ENCODE data around the gene HIVEP1.

The HIVEP1 gene

DNA sequence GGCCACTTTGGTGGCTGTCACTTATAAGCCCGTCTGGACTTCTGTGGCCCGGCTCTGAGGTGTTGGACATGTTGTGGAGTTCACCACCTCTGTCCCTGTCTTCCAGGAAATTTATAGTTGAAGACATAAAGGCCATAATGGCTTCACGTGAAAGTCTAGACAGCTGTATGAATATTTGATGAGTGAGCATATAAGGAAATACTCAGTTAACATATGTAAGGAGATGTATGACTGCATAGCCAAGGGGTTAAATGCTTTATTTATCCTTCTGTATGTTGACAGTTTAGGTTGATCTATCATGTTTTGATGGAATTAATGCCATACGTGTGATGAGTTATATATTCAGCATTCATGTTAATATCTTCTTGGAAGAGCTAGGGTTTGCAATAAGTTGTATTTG is 16.1 kb downstream of the HIVEP1 start:
- ATAC-seq = no peak
- TF ChIP-seq, protein P1, sequence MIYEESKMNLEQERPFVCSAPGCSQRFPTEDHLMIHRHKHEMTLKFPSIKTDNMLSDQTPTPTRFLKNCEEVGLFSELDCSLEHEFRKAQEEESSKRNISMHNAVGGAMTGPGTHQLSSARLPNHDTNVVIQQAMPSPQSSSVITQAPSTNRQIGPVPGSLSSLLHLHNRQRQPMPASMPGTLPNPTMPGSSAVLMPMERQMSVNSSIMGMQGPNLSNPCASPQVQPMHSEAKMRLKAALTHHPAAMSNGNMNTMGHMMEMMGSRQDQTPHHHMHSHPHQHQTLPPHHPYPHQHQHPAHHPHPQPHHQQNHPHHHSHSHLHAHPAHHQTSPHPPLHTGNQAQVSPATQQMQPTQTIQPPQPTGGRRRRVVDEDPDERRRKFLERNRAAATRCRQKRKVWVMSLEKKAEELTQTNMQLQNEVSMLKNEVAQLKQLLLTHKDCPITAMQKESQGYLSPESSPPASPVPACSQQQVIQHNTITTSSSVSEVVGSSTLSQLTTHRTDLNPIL (CRISPR knock-in tag; IDR thresholded peaks at IDR 0.05; ENCODE audit: low read depth) = no peak
- TF ChIP-seq, protein P2, sequence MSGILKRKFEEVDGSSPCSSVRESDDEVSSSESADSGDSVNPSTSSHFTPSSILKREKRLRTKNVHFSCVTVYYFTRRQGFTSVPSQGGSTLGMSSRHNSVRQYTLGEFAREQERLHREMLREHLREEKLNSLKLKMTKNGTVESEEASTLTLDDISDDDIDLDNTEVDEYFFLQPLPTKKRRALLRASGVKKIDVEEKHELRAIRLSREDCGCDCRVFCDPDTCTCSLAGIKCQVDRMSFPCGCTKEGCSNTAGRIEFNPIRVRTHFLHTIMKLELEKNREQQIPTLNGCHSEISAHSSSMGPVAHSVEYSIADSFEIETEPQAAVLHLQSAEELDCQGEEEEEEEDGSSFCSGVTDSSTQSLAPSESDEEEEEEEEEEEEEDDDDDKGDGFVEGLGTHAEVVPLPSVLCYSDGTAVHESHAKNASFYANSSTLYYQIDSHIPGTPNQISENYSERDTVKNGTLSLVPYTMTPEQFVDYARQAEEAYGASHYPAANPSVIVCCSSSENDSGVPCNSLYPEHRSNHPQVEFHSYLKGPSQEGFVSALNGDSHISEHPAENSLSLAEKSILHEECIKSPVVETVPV (CRISPR knock-in tag; IDR thresholded peaks at IDR 0.05) = no peak
- TF ChIP-seq ZNF8 (CRISPR knock-in tag; IDR thresholded peaks at IDR 0.05) = no peak

DNA sequence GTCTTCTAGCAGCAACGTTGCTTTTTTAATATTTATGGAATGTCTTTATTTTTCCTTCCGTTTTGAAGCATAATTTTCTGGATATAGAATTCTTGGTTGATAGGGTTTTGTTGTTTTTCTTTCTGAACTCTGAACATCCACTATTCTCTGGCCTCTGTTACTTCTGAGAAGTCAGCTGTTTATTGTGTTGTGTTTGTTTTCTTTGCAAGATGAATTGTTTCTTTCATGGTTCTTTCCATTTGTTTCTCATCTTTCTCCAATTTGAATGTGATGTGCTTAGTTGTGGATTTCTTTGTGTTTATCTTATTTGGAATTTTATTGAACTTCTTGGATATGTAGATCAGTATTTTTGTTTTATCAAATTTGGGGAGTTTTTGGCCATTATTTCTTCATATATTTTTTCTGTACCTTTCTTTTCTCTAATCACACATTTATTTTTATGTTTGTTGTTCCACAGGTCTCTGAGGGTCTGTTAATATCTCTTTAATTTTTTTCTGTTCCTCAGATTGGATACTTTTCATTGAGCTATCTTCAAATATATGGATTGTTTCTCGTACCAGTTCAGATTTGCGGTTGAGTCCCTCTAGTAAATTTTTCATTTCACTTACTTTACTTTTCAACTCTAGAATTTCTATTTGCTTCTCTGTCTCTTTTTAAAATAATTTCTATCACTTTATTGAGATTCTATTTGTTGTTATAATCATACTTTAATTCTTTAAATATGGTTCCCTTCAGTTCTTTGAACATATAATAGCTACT is 18.0 kb downstream of the HIVEP1 start:
- no peak for TF ChIP-seq ZFP3 (CRISPR knock-in tag; IDR thresholded peaks at IDR 0.05)
- no peak for TF ChIP-seq ZFP30 (CRISPR knock-in tag; IDR thresholded peaks at IDR 0.05)
- no peak for TF ChIP-seq GLIS3 (CRISPR knock-in tag; IDR thresholded peaks at IDR 0.05)
- TF ChIP-seq TCF4 (CRISPR knock-in tag; IDR thresholded peaks at IDR 0.05; ENCODE audit: borderline replicate concordance) = no peak
- TF ChIP-seq ESRRG (CRISPR knock-in tag; IDR thresholded peaks at IDR 0.05) = no peak
- TF ChIP-seq PPARA (CRISPR knock-in tag; IDR thresholded peaks at IDR 0.05; ENCODE audit: borderline replicate concordance) = no peak
- no peak for TF ChIP-seq ISL1 (CRISPR knock-in tag; IDR thresholded peaks at IDR 0.05)
- no peak for TF ChIP-seq ARNTL (CRISPR knock-in tag; IDR thresholded peaks at IDR 0.05; ENCODE audit: borderline replicate concordance, low read depth)
- TF ChIP-seq OSR1 (CRISPR knock-in tag; IDR thresholded peaks at IDR 0.05) = no peak
- no peak for TF ChIP-seq BACH2 (CRISPR knock-in tag; IDR thresholded peaks at IDR 0.05; ENCODE audit: borderline replicate concordance)
- TF ChIP-seq RARB (CRISPR knock-in tag; IDR thresholded peaks at IDR 0.05) = no peak
- TF ChIP-seq ZNF8 (CRISPR knock-in tag; IDR thresholded peaks at IDR 0.05) = no peak
- TF ChIP-seq, protein P3, sequence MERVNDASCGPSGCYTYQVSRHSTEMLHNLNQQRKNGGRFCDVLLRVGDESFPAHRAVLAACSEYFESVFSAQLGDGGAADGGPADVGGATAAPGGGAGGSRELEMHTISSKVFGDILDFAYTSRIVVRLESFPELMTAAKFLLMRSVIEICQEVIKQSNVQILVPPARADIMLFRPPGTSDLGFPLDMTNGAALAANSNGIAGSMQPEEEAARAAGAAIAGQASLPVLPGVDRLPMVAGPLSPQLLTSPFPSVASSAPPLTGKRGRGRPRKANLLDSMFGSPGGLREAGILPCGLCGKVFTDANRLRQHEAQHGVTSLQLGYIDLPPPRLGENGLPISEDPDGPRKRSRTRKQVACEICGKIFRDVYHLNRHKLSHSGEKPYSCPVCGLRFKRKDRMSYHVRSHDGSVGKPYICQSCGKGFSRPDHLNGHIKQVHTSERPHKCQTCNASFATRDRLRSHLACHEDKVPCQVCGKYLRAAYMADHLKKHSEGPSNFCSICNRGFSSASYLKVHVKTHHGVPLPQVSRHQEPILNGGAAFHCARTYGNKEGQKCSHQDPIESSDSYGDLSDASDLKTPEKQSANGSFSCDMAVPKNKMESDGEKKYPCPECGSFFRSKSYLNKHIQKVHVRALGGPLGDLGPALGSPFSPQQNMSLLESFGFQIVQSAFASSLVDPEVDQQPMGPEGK (CRISPR knock-in tag; IDR thresholded peaks at IDR 0.05; ENCODE audit: borderline replicate concordance) = no peak
- no peak for TF ChIP-seq ZNF565 (CRISPR knock-in tag; conservative IDR thresholded peaks at IDR 0.05; ENCODE audit: low read depth)
- no peak for TF ChIP-seq TOX (CRISPR knock-in tag; IDR thresholded peaks at IDR 0.05; ENCODE audit: borderline replicate concordance)
- TF ChIP-seq CSDC2 (CRISPR knock-in tag; IDR thresholded peaks at IDR 0.05) = no peak
- TF ChIP-seq, protein P4, sequence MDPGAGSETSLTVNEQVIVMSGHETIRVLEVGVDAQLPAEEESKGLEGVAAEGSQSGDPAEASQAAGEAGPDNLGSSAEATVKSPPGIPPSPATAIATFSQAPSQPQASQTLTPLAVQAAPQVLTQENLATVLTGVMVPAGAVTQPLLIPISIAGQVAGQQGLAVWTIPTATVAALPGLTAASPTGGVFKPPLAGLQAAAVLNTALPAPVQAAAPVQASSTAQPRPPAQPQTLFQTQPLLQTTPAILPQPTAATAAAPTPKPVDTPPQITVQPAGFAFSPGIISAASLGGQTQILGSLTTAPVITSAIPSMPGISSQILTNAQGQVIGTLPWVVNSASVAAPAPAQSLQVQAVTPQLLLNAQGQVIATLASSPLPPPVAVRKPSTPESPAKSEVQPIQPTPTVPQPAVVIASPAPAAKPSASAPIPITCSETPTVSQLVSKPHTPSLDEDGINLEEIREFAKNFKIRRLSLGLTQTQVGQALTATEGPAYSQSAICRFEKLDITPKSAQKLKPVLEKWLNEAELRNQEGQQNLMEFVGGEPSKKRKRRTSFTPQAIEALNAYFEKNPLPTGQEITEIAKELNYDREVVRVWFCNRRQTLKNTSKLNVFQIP (CRISPR knock-in tag; IDR thresholded peaks at IDR 0.05; ENCODE audit: borderline replicate concordance, low read depth) = no peak
- TF ChIP-seq, protein P1 (CRISPR knock-in tag; IDR thresholded peaks at IDR 0.05; ENCODE audit: low read depth) = no peak
- no peak for ATAC-seq

DNA sequence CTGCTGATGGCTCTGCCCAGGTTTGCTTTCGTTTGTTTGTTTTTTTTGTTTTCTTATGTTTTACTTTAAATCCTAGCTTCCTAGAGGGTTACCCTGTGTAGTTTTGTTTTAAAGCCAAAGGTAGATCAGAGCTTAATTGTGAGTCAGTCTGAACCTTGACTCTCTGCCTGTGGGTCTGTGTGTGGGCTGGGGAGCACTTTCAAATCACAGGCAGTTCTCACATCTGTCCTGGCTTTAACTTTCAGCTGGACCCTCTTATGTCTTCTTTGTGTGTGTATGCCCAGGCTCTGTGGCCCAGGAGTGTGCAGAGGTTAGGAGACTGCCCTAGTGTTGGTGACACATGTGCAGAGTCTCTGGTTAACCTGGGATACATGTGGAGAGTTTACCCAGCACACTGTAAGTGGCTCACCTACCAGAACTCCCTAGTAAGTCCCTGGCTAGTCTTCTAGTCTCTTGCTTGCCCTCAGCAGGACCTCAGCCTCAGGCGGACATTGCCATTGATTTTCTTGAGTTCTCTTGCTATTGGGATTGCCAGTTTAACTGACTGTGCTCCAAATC is 19.0 kb downstream of the HIVEP1 start:
- TF ChIP-seq TOX (CRISPR knock-in tag; IDR thresholded peaks at IDR 0.05; ENCODE audit: borderline replicate concordance) = no peak
- TF ChIP-seq, protein P3 (CRISPR knock-in tag; IDR thresholded peaks at IDR 0.05; ENCODE audit: borderline replicate concordance) = no peak
- no peak for TF ChIP-seq ZNF8 (CRISPR knock-in tag; IDR thresholded peaks at IDR 0.05)
- TF ChIP-seq, protein P4 (CRISPR knock-in tag; IDR thresholded peaks at IDR 0.05; ENCODE audit: borderline replicate concordance, low read depth) = no peak
- TF ChIP-seq ZFP3 (CRISPR knock-in tag; IDR thresholded peaks at IDR 0.05) = no peak
- no peak for TF ChIP-seq ARNTL (CRISPR knock-in tag; IDR thresholded peaks at IDR 0.05; ENCODE audit: borderline replicate concordance, low read depth)
- TF ChIP-seq SNAI2 (CRISPR knock-in tag; IDR thresholded peaks at IDR 0.05) = no peak
- TF ChIP-seq RARB (CRISPR knock-in tag; IDR thresholded peaks at IDR 0.05) = no peak
- TF ChIP-seq ISL1 (CRISPR knock-in tag; IDR thresholded peaks at IDR 0.05) = no peak
- no peak for ATAC-seq
